Stimulated activated CD8-positive, alpha-beta memory T cell treated with anti-CD3 and anti-CD28 coated beads, Interleukin-7, amount 100 ng/mL, for 48 hours (primary cell): Measurements from ENCODE around the gene ATRN.

Source experiments
- DNase-seq, 2 donors: peaks; one replicate each; pipeline ENCODE4 v3.0.0-alpha.2; 2020; ENCODE audit warnings: low read depth in 1 of 2; ENCODE audit errors: extremely low read depth in 1 of 2

ATRN gene

GRCh38 chr20:3691306-3691705 is 220.5 kb downstream of the ATRN start:
- DNase-seq, result no peak

- no peak for DNase-seq
These were observed 221.1 kb downstream of the ATRN start for GRCh38 chr20:3691897-3692296.

- DNase-seq, result no peak
These were observed 222.0 kb downstream of the ATRN start for GRCh38 chr20:3692706-3693294.

- DNase-seq, result no peak
These were observed 222.6 kb downstream of the ATRN start for GRCh38 chr20:3693376-3693775.

- DNase-seq, result no peak
These were observed 224.0 kb downstream of the ATRN start for GRCh38 chr20:3694864-3695263.

GRCh38 chr20:3696200-3696599 is 225.4 kb downstream of the ATRN start:
- no peak for DNase-seq

- DNase-seq, result no peak
These were observed 226.1 kb downstream of the ATRN start for GRCh38 chr20:3696745-3697587.

- DNase-seq, result no peak
These were observed 226.9 kb downstream of the ATRN start for GRCh38 chr20:3697588-3698305.

GRCh38 chr20:3698591-3699001 is 227.8 kb downstream of the ATRN start:
- no peak for DNase-seq

- DNase-seq, result no peak
These were observed 228.2 kb downstream of the ATRN start for GRCh38 chr20:3699037-3699436.
